ENCODE results near the gene ADCK2.
"Not testable (repeated sequence)": the region's sequence is repeated elsewhere in the genome, so short reads cannot be mapped to it uniquely, and the experiment has no call there.

Gene ADCK2

DNA sequence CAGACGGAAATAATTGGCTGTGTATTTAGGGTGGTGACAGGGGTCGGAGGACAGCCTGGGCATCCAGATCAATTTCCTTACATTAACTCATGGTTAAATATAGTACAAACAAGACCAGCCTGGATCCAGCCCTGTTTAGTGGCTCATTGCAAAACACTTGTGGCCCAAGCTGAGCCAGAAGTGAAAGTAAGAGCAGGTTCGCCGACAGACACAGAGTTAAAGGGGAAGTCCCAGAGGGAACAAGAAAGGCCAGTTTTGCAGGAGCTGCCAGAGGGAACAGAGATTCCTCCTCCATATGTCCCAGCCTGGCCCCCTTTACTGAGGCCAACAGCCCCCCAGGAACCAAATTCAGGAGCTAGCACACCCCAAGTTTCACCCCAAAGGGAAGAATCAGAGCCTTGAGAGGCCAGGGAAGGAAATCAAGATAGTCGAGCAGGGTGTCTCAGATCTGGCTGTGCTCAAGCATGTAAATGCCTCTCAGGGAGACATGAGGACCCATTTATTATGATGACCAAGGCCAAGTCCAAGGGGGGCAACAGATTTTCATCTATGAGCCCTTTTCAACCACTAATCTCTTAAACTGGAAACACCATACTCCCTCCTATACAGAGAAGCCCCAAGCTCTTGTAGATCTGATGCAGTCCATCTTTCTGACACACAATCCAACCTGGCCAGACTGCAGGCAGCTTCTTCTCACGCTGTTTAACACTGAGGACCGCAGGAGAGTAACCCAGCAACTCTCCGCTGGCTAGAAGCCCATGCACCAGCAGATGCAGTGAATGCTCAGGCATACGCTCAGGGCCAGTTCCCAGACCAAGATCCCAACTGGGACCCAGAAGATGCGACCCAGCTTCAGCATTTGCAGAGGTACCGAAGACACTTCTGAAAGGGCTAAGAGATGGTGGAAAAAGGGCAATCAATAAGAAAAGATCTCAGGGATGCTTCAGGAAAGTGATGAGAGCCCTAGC, 15.9 kb upstream of the ADCK2 start:
- H3K27ac Mint-ChIP-seq = peak overlapping the region; percentile 88
- H3K27me3 Mint-ChIP-seq = no peaks in the 10 kb centered on the region
- no peaks in the 10 kb centered on the region for H3K36me3 Mint-ChIP-seq
- H3K4me1 Mint-ChIP-seq = peaks cover 26% of the 10 kb centered on the region
- peak; percentile 91 for ATAC-seq
- H3K9me3 Mint-ChIP-seq = no peaks in the 10 kb centered on the region
- H3K4me3 Mint-ChIP-seq = peak overlapping the region; percentile 79

DNA sequence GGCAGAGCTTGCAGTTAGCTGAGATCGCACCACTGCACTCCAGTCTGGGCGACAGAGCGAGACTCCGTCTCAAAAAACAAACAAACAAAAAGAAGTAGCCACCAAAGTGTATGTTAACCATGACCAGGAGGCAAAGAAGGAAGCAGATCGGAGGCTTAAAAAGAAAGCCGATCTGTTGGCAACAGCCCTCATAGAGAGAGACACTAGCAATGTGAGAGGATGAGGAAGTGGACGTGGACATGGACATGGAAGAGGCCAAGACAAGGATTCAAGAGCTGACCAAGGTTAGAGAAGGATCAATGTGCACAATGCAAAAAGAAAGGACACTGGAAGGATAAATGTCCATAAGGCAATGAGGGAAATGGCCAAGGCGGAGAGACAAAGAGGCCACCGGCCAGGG, 14.9 kb upstream of the ADCK2 start:
- H3K27ac Mint-ChIP-seq = peak overlapping the region; percentile 88
- no peaks in the 10 kb centered on the region for H3K27me3 Mint-ChIP-seq
- H3K36me3 Mint-ChIP-seq = no peaks in the 10 kb centered on the region
- no peak overlapping the region for H3K4me3 Mint-ChIP-seq
- no peak for ATAC-seq
- no peaks in the 10 kb centered on the region for H3K9me3 Mint-ChIP-seq
- peaks cover 26% of the 10 kb centered on the region for H3K4me1 Mint-ChIP-seq

DNA sequence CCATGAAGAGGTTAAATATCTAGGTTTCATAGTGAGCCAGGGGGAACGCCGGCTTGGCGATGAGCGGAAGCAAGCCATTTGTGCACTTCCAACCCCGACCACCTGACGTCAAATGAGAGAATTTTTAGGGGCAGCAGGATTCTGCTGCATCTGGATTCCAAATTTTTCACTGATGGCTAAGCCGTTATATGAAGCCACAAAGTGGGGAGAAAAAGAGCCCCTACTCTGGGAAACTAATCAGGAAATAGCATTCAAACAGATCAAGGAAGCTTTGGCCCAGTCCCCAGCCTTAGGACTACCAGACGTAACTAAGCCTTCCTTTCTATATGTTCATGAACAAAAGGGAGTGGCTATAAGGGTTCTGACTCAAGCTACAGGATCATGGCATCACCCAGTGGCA, 12.9 kb upstream of the ADCK2 start:
- no peak overlapping the region for H3K27ac Mint-ChIP-seq
- H3K4me3 Mint-ChIP-seq = no peak overlapping the region
- H3K4me1 Mint-ChIP-seq = peaks cover 19% of the 10 kb centered on the region
- no peak for ATAC-seq
- no peaks in the 10 kb centered on the region for H3K36me3 Mint-ChIP-seq
- H3K27me3 Mint-ChIP-seq = no peaks in the 10 kb centered on the region
- H3K9me3 Mint-ChIP-seq = no peaks in the 10 kb centered on the region

DNA sequence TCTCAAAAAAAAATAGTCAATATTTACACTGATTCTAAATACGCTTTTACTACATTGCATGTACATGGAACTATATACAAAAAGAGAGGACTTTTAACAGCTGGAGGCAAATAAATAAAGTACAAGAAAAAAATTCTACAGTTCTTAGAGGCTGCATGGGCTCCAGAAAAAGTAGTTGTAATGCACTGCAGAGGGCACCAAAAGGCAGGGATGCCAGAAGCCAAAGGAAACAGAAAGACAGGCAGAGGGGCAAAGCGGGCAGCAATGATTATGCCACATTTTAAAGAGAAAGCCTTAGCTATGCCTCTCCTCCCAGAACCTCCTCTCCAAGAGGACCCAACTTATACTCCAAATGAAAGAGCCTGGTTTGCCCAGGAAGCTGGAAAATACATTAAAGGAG, 11.6 kb upstream of the ADCK2 start:
- ATAC-seq = no peak
- Mint-ChIP-seq H3K9me3 (no peaks in the 10 kb centered on the region), H3K27ac (no peak overlapping the region), H3K27me3 (no peaks in the 10 kb centered on the region), H3K4me1 (peaks cover 13% of the 10 kb centered on the region), H3K4me3 (no peak overlapping the region), H3K36me3 (no peaks in the 10 kb centered on the region)

DNA sequence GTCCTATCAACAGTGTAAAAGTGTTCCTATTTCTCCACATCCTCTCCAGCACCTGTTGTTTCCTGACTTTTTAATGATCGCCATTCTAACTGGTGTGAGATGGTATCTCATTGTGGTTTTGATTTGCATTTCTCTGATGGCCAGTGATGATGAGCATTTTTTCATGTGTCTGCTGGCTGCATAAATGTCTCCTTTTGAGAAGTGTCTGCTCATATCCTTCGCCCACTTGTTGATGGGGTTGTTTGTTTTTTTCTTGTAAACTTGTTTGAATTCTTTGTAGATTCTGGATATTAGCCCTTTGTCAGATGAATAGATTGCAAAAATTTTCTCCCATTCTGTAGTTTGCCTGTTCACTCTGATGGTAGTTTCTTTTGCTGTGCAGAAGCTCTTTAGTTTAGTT, 9.8 kb upstream of the ADCK2 start:
- H3K4me3 Mint-ChIP-seq, ATAC-seq, H3K27ac Mint-ChIP-seq, H3K9me3 Mint-ChIP-seq, H3K4me1 Mint-ChIP-seq, H3K27me3 Mint-ChIP-seq, H3K36me3 Mint-ChIP-seq: not testable (repeated sequence)

GRCh38 chr7:140667476-140667875, 5.3 kb upstream of the ADCK2 start:
- no peak for ATAC-seq
- no peaks in the 10 kb centered on the region for H3K4me1 Mint-ChIP-seq
- no peaks in the 10 kb centered on the region for H3K27me3 Mint-ChIP-seq
- H3K9me3 Mint-ChIP-seq = no peaks in the 10 kb centered on the region
- no peak overlapping the region for H3K4me3 Mint-ChIP-seq
- H3K27ac Mint-ChIP-seq = no peak overlapping the region
- H3K36me3 Mint-ChIP-seq = no peaks in the 10 kb centered on the region

DNA sequence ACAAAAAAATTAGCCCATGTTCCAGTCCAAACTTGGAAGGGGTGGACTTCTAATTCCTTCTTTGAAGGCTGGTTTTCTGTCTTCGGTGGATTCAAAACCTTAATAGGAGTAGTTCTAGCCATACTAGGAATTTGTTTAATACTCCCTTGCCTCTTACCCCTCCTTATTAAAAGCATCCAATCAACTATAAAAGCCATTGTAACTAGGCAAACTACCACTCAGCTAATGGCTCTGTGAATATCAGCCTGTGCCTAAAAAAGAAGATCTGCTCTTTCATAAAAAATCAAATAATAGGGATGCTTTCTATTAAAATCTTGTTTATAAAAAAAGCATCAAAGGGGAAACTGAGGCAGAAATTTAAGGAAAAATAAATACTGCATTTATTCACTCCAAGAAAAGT, 4.1 kb upstream of the ADCK2 start:
- Mint-ChIP-seq H3K4me3 (no peak overlapping the region), H3K4me1 (peaks cover 2% of the 10 kb centered on the region), H3K9me3 (no peaks in the 10 kb centered on the region), H3K27me3 (no peaks in the 10 kb centered on the region), H3K36me3 (no peaks in the 10 kb centered on the region), H3K27ac (no peak overlapping the region)
- ATAC-seq = no peak

- no peaks in the 10 kb centered on the region for H3K27me3 Mint-ChIP-seq
- no peak overlapping the region for H3K4me3 Mint-ChIP-seq
- peaks cover 10% of the 10 kb centered on the region for H3K4me1 Mint-ChIP-seq
- no peak overlapping the region for H3K27ac Mint-ChIP-seq
- no peaks in the 10 kb centered on the region for H3K36me3 Mint-ChIP-seq
- H3K9me3 Mint-ChIP-seq = no peaks in the 10 kb centered on the region
- ATAC-seq = no peak
Measured at GRCh38 chr7:140669352-140669751, 3.4 kb upstream of the ADCK2 start.

DNA sequence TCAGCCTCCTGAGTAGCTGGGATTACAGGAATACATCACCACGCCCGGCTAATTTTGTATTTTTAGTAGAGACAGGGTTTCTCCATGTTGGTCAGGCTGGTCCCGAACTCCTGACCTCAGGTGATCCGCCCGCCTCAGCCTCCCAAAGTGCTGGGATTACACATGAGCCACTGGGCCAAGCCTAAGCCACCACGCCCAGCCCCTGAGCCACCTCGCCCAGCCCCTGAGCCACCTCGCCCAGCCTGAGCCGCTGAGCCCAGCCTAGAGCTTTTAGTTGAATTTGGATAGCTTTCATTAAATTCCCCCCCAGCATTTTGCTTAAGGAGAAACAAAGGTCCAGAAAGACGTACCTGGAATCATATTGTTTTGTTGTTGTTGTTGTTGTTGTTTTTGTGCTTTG, 2.9 kb upstream of the ADCK2 start:
- H3K36me3 Mint-ChIP-seq, H3K4me3 Mint-ChIP-seq, ATAC-seq, H3K27me3 Mint-ChIP-seq, H3K27ac Mint-ChIP-seq, H3K9me3 Mint-ChIP-seq: not testable (repeated sequence)
- peaks cover 15% of the 10 kb centered on the region for H3K4me1 Mint-ChIP-seq

- H3K9me3 Mint-ChIP-seq = no peaks in the 10 kb centered on the region
- ATAC-seq = no peak
- no peak overlapping the region for H3K4me3 Mint-ChIP-seq
- no peaks in the 10 kb centered on the region for H3K27me3 Mint-ChIP-seq
- H3K27ac Mint-ChIP-seq = peak overlapping the region; percentile 65
- H3K4me1 Mint-ChIP-seq = peaks cover 20% of the 10 kb centered on the region
- no peaks in the 10 kb centered on the region for H3K36me3 Mint-ChIP-seq
Measured at GRCh38 chr7:140670343-140670935, 2.3 kb upstream of the ADCK2 start.

DNA sequence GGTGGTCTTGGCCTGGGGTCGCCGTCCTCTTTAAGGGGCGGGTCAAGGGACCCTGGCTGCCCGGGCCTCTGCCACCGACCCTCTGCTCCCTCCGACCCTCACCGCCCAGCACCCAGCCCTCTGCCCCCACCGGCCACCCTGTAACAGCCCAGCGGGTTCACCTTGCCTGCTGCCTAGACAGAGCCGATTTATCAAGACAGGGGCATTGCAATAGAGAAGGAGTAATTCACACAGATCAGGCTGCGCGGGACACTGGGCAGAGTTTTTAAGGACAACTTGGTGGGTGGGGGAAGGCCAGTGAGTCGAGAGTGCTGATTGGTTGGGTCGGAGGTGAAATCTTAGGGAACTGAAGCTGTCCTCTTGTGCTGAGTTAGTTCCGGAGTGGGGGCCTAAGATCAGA, 779 bp upstream of the ADCK2 start:
- Mint-ChIP-seq H3K36me3 (no peaks in the 10 kb centered on the region), H3K4me3 (peak overlapping the region; percentile 68), H3K27me3 (no peaks in the 10 kb centered on the region), H3K9me3 (no peaks in the 10 kb centered on the region), H3K4me1 (peaks cover 36% of the 10 kb centered on the region), H3K27ac (peak overlapping the region; percentile 46)
- no peak for ATAC-seq

GRCh38 chr7:140673063-140673773, 473 bp downstream of the ADCK2 start:
- Mint-ChIP-seq H3K4me3 (peak overlapping the region; percentile 85), H3K9me3 (no peaks in the 10 kb centered on the region), H3K36me3 (peaks cover 9% of the 10 kb centered on the region), H3K27ac (peak overlapping the region; percentile 89), H3K27me3 (no peaks in the 10 kb centered on the region), H3K4me1 (peaks cover 48% of the 10 kb centered on the region)
- peak; percentile 76 for ATAC-seq

GRCh38 chr7:140673774-140674155, 1.0 kb downstream of the ADCK2 start:
- peak overlapping the region; percentile 89 for H3K27ac Mint-ChIP-seq
- no peaks in the 10 kb centered on the region for H3K9me3 Mint-ChIP-seq
- H3K36me3 Mint-ChIP-seq = peaks cover 14% of the 10 kb centered on the region
- peaks cover 52% of the 10 kb centered on the region for H3K4me1 Mint-ChIP-seq
- no peak for ATAC-seq
- H3K27me3 Mint-ChIP-seq = no peaks in the 10 kb centered on the region
- H3K4me3 Mint-ChIP-seq = peak overlapping the region; percentile 85

DNA sequence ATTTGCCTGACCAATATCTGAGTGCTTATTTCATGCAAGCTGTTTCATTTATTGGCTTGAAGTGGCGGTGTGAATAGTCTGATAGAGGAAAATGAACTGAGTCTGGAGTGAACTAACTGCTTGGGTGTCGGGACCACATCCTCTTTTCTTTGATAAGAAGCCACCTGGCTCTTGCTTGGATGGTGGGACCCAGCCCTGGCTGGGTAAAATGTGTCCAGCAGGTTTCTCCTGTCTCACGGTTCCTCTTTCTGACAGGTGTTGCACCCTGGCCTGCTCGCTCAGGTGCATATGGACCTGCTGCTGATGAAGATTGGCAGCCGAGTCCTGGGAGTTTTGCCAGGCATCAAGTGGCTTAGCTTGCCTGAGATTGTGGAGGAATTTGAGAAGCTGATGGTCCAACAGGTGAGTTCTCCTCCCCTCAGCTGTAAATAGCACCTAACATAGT, 1.6 kb downstream of the ADCK2 start:
- Mint-ChIP-seq H3K36me3 (peaks cover 20% of the 10 kb centered on the region), H3K4me3 (peak overlapping the region; percentile 85), H3K9me3 (no peaks in the 10 kb centered on the region), H3K4me1 (peaks cover 52% of the 10 kb centered on the region), H3K27me3 (no peaks in the 10 kb centered on the region), H3K27ac (peak overlapping the region; percentile 89)
- peak; percentile 47 for ATAC-seq

- no peak for ATAC-seq
- Mint-ChIP-seq H3K27me3 (no peaks in the 10 kb centered on the region), H3K27ac (peak overlapping the region; percentile 89), H3K4me3 (peak overlapping the region; percentile 31), H3K9me3 (no peaks in the 10 kb centered on the region), H3K4me1 (peaks cover 52% of the 10 kb centered on the region), H3K36me3 (peaks cover 25% of the 10 kb centered on the region)
Measured at GRCh38 chr7:140674899-140675701, 2.4 kb downstream of the ADCK2 start.

Data from stimulated activated memory B cell treated with anti-CD40 and anti-IgM and Interleukin-4, amounts not matched to agents 10 μg/mL and 1 μg/mL and 100 μg/mL, for 72 hours (primary cell).